ENCODE data around the gene AK5. TPM values are rescaled to one million over a fixed set of nuclear protein-coding genes. Genes with fewer than 3 reads are reported as not detected.

Gene AK5
- total and polyA plus RNA-seq, 3 experiments from 2014 or later, result 0.46 to 3.4 (median 1.1) TPM

DNA sequence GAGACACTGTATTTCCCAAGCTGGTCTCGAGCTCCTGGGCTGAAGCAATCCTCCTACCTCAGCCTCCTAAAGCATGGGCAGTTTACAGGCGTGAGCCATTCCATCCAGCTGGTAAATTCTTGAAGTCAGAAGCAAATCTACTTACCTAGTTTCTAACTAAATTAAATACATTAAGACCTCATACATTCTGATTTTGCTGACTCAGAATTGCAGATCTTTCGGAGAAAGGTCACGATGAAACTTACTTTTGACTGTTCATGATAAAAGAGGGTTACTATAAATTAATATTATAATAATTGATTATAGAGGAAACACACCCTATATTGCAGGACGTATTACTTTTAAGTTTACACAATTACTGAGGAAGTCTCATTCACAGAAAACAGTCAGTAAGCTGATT is 268.3 kb downstream of the AK5 start:
- Mint-ChIP-seq H3K27me3 (peaks cover 10 to 26% of the 10 kb centered on the region in 2 donors), H3K4me3 (no peak overlapping the region), H3K9me3 (no peaks in the 10 kb centered on the region), H3K36me3 (peaks cover 0 to 4% (median 3%) of the 10 kb centered on the region in 3 donors), H3K27ac (no peak overlapping the region), H3K4me1 (no peaks in the 10 kb centered on the region)
- POLR2A ChIA-PET, result no interaction called here
- no peak overlapping the region for H3K27ac ChIP-seq (ENCODE audit: low read depth, low read length)
- H3K4me3 ChIP-seq (ENCODE audit: low read length), result no peak overlapping the region
- H3K4me1 ChIP-seq (ENCODE audit: insufficient read depth, low read length), result no peaks in the 10 kb centered on the region
- H3K9me3 ChIP-seq (ENCODE audit: low read length), result no peaks in the 10 kb centered on the region
- CTCF ChIA-PET, result interaction anchor here (1.3 kb wide), 1 partner anchor 22 kb away, joined by 3 read pairs; no protein-coding TSS in a partner anchor
- H3K27me3 ChIP-seq (ENCODE audit: insufficient read depth, low read length, poor library complexity, severe bottlenecking), result no peaks in the 10 kb centered on the region
- DNase-seq, result no peak
- H3K36me3 ChIP-seq (ENCODE audit: insufficient read depth, low read length), result no peaks in the 10 kb centered on the region

GRCh38 chr1:77552626-77553025 is 270.8 kb downstream of the AK5 start:
- no peak overlapping the region for H3K27ac Mint-ChIP-seq
- peaks cover 10 to 26% of the 10 kb centered on the region in 2 donors for H3K27me3 Mint-ChIP-seq
- Histone ChIP-seq H3K4me3 (ENCODE audit: low read length) (no peak overlapping the region), H3K4me1 (ENCODE audit: insufficient read depth, low read length) (no peaks in the 10 kb centered on the region), H3K36me3 (ENCODE audit: insufficient read depth, low read length) (no peaks in the 10 kb centered on the region), H3K27me3 (ENCODE audit: insufficient read depth, low read length, poor library complexity, severe bottlenecking) (no peaks in the 10 kb centered on the region), H3K9me3 (ENCODE audit: low read length) (no peaks in the 10 kb centered on the region), H3K27ac (ENCODE audit: low read depth, low read length) (no peak overlapping the region)
- CTCF ChIA-PET, result no interaction called here
- no peak for DNase-seq
- POLR2A ChIA-PET, result no interaction called here
- H3K9me3 Mint-ChIP-seq, result no peaks in the 10 kb centered on the region
- H3K36me3 Mint-ChIP-seq, result no peaks in the 10 kb centered on the region
- peaks cover 0 to 2% (median 0%) of the 10 kb centered on the region in 3 donors for H3K4me1 Mint-ChIP-seq
- no peak overlapping the region for H3K4me3 Mint-ChIP-seq

DNA sequence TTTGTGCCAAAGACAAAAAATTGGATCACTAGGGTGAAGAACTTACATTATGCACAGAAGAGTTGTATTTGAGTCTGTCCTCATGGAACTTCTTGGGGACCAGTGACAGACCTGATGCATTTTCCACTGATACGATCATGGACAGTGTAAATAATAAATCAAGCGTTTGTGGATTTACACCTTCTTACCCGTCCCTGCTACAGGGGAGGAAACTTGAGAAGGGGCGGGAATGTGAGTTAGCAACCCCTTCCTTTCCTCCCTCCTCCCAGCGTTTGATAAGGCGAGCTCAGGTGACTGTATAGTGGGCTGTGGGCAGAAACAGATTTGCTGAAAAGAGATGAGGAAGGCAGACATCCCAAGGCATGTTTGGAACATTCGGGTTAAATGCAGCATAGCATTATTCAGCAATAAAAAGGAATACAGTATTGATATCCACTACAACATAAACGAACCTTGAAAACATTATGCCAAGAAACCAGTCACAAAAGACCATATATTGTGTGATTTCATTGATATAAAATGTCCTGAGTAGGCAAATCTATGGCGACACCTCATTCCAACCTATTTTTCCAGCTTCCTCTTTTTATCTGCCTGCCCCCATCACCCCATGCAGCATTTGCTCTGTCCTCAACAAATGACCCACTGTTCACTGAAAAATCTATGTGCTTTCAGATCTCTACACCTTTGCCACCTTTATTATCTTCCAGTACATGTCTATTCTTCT is 271.9 kb downstream of the AK5 start:
- H3K4me1 ChIP-seq (ENCODE audit: insufficient read depth, low read length), result no peaks in the 10 kb centered on the region
- Mint-ChIP-seq H3K9me3 (no peaks in the 10 kb centered on the region), H3K36me3 (no peaks in the 10 kb centered on the region), H3K4me3 (no peak overlapping the region), H3K4me1 (peaks cover 0 to 2% (median 0%) of the 10 kb centered on the region in 3 donors), H3K27me3 (peaks cover 7 to 19% of the 10 kb centered on the region in 2 donors), H3K27ac (peak overlapping the region in 1 of 8 donors; percentile 80)
- POLR2A ChIA-PET, result interaction anchor here (0.5 kb wide), 1 partner anchor 1475 kb away, joined by 3 read pairs; no protein-coding TSS in a partner anchor
- CTCF ChIA-PET, result no interaction called here
- no peaks in the 10 kb centered on the region for H3K27me3 ChIP-seq (ENCODE audit: insufficient read depth, low read length, poor library complexity, severe bottlenecking)
- no peaks in the 10 kb centered on the region for H3K36me3 ChIP-seq (ENCODE audit: insufficient read depth, low read length)
- no peak overlapping the region for H3K4me3 ChIP-seq (ENCODE audit: low read length)
- no peak for DNase-seq
- no peak overlapping the region for H3K27ac ChIP-seq (ENCODE audit: low read depth, low read length)
- H3K9me3 ChIP-seq (ENCODE audit: low read length), result no peaks in the 10 kb centered on the region

GRCh38 chr1:77556045-77556444 is 274.2 kb downstream of the AK5 start:
- ChIA-PET CTCF (interaction anchor here (0.9 to 1.4 kb wide), 2 partner anchors 17 to 30 kb away, joined by 3 read pairs; no protein-coding TSS in a partner anchor), POLR2A (no interaction called here)
- Mint-ChIP-seq H3K9me3 (no peaks in the 10 kb centered on the region), H3K36me3 (peaks cover 0 to 5% (median 4%) of the 10 kb centered on the region in 3 donors), H3K27ac (peak overlapping the region in 1 of 8 donors; percentile 61), H3K27me3 (peaks cover 7 to 12% of the 10 kb centered on the region in 2 donors), H3K4me1 (peaks cover 0 to 2% (median 0%) of the 10 kb centered on the region in 3 donors), H3K4me3 (no peak overlapping the region)
- H3K27me3 ChIP-seq (ENCODE audit: insufficient read depth, low read length, poor library complexity, severe bottlenecking), result no peaks in the 10 kb centered on the region
- H3K4me1 ChIP-seq (ENCODE audit: insufficient read depth, low read length), result no peaks in the 10 kb centered on the region
- H3K36me3 ChIP-seq (ENCODE audit: insufficient read depth, low read length), result no peaks in the 10 kb centered on the region
- H3K9me3 ChIP-seq (ENCODE audit: low read length), result no peaks in the 10 kb centered on the region
- no peak overlapping the region for H3K27ac ChIP-seq (ENCODE audit: low read depth, low read length)
- DNase-seq, result no peak
- H3K4me3 ChIP-seq (ENCODE audit: low read length), result no peak overlapping the region

DNA sequence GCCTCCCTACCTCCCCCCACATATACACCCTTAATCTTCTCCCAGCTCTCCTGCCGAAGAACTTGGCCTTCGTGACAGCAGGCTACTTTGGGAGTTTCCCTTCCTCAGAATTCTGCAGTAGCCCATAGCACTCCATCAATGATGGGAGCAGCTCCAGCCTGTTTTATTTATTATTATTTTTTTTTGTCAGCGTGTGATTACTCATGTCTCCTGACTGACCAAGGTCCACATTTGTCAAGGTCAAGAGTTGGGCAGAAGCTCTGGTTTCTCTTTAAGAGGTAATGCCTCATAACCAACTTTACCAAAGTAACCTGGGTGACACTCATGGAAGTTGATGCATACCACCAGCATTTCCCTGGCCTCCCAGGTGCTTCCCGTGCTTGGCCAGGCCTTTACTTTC is 275.2 kb downstream of the AK5 start:
- no peak for DNase-seq
- ChIA-PET CTCF (interaction anchor here (1.4 to 1.8 kb wide), 2 partner anchors 24 to 29 kb away, joined by 3 to 5 read pairs; no protein-coding TSS in a partner anchor), POLR2A (no interaction called here)
- H3K36me3 Mint-ChIP-seq, result peaks cover 0 to 11% (median 7%) of the 10 kb centered on the region in 3 donors
- H3K27ac Mint-ChIP-seq, result peak overlapping the region in 2 of 8 donors; percentile 61 to 72
- no peaks in the 10 kb centered on the region for H3K9me3 Mint-ChIP-seq
- no peaks in the 10 kb centered on the region for H3K4me1 ChIP-seq (ENCODE audit: insufficient read depth, low read length)
- no peak overlapping the region for H3K4me3 ChIP-seq (ENCODE audit: low read length)
- H3K27ac ChIP-seq (ENCODE audit: low read depth, low read length), result no peak overlapping the region
- H3K27me3 Mint-ChIP-seq, result peaks cover 1 to 3% of the 10 kb centered on the region in 2 donors
- peaks cover 0 to 2% (median 0%) of the 10 kb centered on the region in 3 donors for H3K4me1 Mint-ChIP-seq
- no peak overlapping the region for H3K4me3 Mint-ChIP-seq
- H3K9me3 ChIP-seq (ENCODE audit: low read length), result no peaks in the 10 kb centered on the region
- H3K27me3 ChIP-seq (ENCODE audit: insufficient read depth, low read length, poor library complexity, severe bottlenecking), result no peaks in the 10 kb centered on the region
- H3K36me3 ChIP-seq (ENCODE audit: insufficient read depth, low read length), result no peaks in the 10 kb centered on the region

GRCh38 chr1:77558591-77559164 is 276.9 kb downstream of the AK5 start:
- Histone ChIP-seq H3K9me3 (ENCODE audit: low read length) (no peaks in the 10 kb centered on the region), H3K27ac (ENCODE audit: low read depth, low read length) (no peak overlapping the region), H3K36me3 (ENCODE audit: insufficient read depth, low read length) (no peaks in the 10 kb centered on the region), H3K27me3 (ENCODE audit: insufficient read depth, low read length, poor library complexity, severe bottlenecking) (no peaks in the 10 kb centered on the region), H3K4me1 (ENCODE audit: insufficient read depth, low read length) (no peaks in the 10 kb centered on the region), H3K4me3 (ENCODE audit: low read length) (no peak overlapping the region)
- Mint-ChIP-seq H3K9me3 (no peaks in the 10 kb centered on the region), H3K27me3 (peaks cover 0 to 1% of the 10 kb centered on the region in 2 donors), H3K27ac (peak overlapping the region in 4 of 8 donors; percentile 22 to 68 (median 52)), H3K4me3 (no peak overlapping the region), H3K36me3 (peaks cover 0 to 24% (median 9%) of the 10 kb centered on the region in 3 donors), H3K4me1 (peaks cover 0 to 2% (median 0%) of the 10 kb centered on the region in 3 donors)
- ChIA-PET POLR2A (no interaction called here), CTCF (interaction anchor here (0.6 kb wide), 1 partner anchor 108 kb away, joined by 3 read pairs; no protein-coding TSS in a partner anchor)
- no peak for DNase-seq

- Histone ChIP-seq H3K9me3 (ENCODE audit: low read length) (no peaks in the 10 kb centered on the region), H3K27me3 (ENCODE audit: insufficient read depth, low read length, poor library complexity, severe bottlenecking) (no peaks in the 10 kb centered on the region), H3K27ac (ENCODE audit: low read depth, low read length) (no peak overlapping the region), H3K4me1 (ENCODE audit: insufficient read depth, low read length) (no peaks in the 10 kb centered on the region), H3K4me3 (ENCODE audit: low read length) (no peak overlapping the region), H3K36me3 (ENCODE audit: insufficient read depth, low read length) (peaks cover 8% of the 10 kb centered on the region)
- H3K27ac Mint-ChIP-seq, result peak overlapping the region in 2 of 8 donors; percentile 12 to 19
- no peaks in the 10 kb centered on the region for H3K27me3 Mint-ChIP-seq
- no peak overlapping the region for H3K4me3 Mint-ChIP-seq
- CTCF ChIA-PET, result no interaction called here
- H3K36me3 Mint-ChIP-seq, result peaks cover 3 to 41% (median 15%) of the 10 kb centered on the region in 3 donors
- no peak for DNase-seq
- no peaks in the 10 kb centered on the region for H3K9me3 Mint-ChIP-seq
- H3K4me1 Mint-ChIP-seq, result peaks cover 0 to 2% (median 0%) of the 10 kb centered on the region in 3 donors
- POLR2A ChIA-PET, result no interaction called here
Measured at GRCh38 chr1:77560741-77561140, 278.9 kb downstream of the AK5 start.

DNA sequence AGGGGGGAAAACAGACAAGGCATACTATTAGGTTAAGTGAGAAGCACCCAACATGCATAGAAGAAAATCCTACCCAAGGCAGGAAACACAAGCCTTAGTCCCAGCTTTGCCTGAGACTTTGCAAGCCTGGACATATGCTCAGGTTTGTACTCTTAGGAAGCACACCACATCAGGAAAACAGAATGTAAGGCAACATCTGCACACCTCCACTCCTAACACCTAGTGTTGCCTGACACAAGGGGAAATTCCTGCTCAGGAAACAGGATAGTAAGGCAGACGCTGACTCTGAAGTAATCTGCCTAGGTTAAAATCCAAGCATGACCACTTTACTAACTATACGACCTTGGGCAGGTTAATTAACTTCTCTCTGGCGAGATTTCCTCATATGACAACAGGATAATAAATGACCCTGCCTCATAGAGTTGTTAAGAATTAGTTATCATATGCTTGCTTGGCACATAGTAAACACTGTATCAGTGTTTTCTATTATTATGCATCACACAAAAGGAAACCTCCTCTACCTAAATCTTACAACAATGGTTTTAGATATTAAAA is 280.9 kb downstream of the AK5 start:
- Histone ChIP-seq H3K4me1 (ENCODE audit: insufficient read depth, low read length) (no peaks in the 10 kb centered on the region), H3K9me3 (ENCODE audit: low read length) (no peaks in the 10 kb centered on the region), H3K36me3 (ENCODE audit: insufficient read depth, low read length) (peaks cover 13% of the 10 kb centered on the region), H3K27me3 (ENCODE audit: insufficient read depth, low read length, poor library complexity, severe bottlenecking) (no peaks in the 10 kb centered on the region), H3K27ac (ENCODE audit: low read depth, low read length) (no peak overlapping the region), H3K4me3 (ENCODE audit: low read length) (no peak overlapping the region)
- POLR2A ChIA-PET, result no interaction called here
- CTCF ChIA-PET, result no interaction called here
- no peaks in the 10 kb centered on the region for H3K4me1 Mint-ChIP-seq
- H3K9me3 Mint-ChIP-seq, result no peaks in the 10 kb centered on the region
- H3K27me3 Mint-ChIP-seq, result no peaks in the 10 kb centered on the region
- no peak for DNase-seq
- H3K36me3 Mint-ChIP-seq, result peaks cover 10 to 60% (median 29%) of the 10 kb centered on the region in 3 donors
- H3K4me3 Mint-ChIP-seq, result no peak overlapping the region
- peak overlapping the region in 1 of 8 donors; percentile 17 for H3K27ac Mint-ChIP-seq

All from CD8-positive, alpha-beta memory T cell (primary cell).